IMR-90 (cell line): ENCODE measurements around the gene NALCN. TPM values are rescaled to one million over a fixed set of nuclear protein-coding genes. Genes with fewer than 3 reads are reported as not detected.
A peak's percentile ranks its signal among the peaks of the same experiment; 100 is the strongest.

Experiments
- ATAC-seq: fragments of 200-7000 bp; cut with Tn5 transposase; 2 replicates; pipeline ENCODE4 v1.9.1; 2020; ENCODE audit warnings: low read depth, mild to moderate bottlenecking, moderate library complexity
- BruUV-seq: library from RNA; stranded (reverse); fragments of 400-500 nt; replicated peaks from 2 replicates; lab custom pipeline; 2021; lab: Mats Ljungman, UMichigan
- CTCF ChIA-PET: fragments of 300-600 bp; formaldehyde crosslinking; extraction: SDS; loops from one replicate; lab custom pipeline; 2021; ENCODE audit warnings: antibody characterized with exemption; lab: Yijun Ruan, JAX
- POLR2A ChIA-PET: fragments of 300-600 bp; sonication (Branson Sonifier 250); formaldehyde crosslinking; loops from one replicate; lab custom pipeline; 2022; ENCODE audit warnings: antibody characterized with exemption; ENCODE audit not compliant: unreplicated experiment; lab: Charles Lee
- DNase-seq: peaks from one replicate; pipeline ENCODE4 v3.0.0; 2013
- H2AFZ ChIP-seq: replicated peaks from 2 replicates; pipeline ENCODE3; 2013; ENCODE audit warnings: low read length, mild to moderate bottlenecking; ENCODE audit not compliant: poor library complexity
- H2AK5ac ChIP-seq: 2 replicates; pipeline ENCODE4 v1.6.1; 2013; ENCODE audit warnings: low read depth, low read length, inconsistent platforms
- H2AK9ac ChIP-seq: replicated peaks from 2 replicates; pipeline ENCODE3; 2013; ENCODE audit warnings: mild to moderate bottlenecking, low read depth, low read length, moderate library complexity; ENCODE audit not compliant: poor library complexity
- H2BK120ac ChIP-seq: 2 replicates; pipeline ENCODE4 v1.6.1; 2013; ENCODE audit warnings: low read depth, low read length, inconsistent platforms
- H2BK15ac ChIP-seq: 3 replicates; pipeline ENCODE4 v1.6.1; 2013; ENCODE audit warnings: low read depth, low read length, inconsistent platforms
- H2BK20ac ChIP-seq: 2 replicates; pipeline ENCODE4 v1.6.1; 2013; ENCODE audit warnings: low read depth, mild to moderate bottlenecking, inconsistent platforms, low read length, moderate library complexity
- H2BK5ac ChIP-seq: 2 replicates; pipeline ENCODE4 v1.6.1; 2013; ENCODE audit warnings: mild to moderate bottlenecking, low read depth, low read length, inconsistent platforms; ENCODE audit not compliant: poor library complexity, severe bottlenecking
- H3K14ac ChIP-seq: replicated peaks from 2 replicates; pipeline ENCODE4 v1.6.1; 2013; ENCODE audit warnings: low read depth, low read length, inconsistent platforms
- H3K18ac ChIP-seq: 2 replicates; pipeline ENCODE4 v1.6.1; 2013; ENCODE audit warnings: low read depth, low read length, control low read depth
- H3K23ac ChIP-seq: 2 replicates; pipeline ENCODE4 v1.6.1; 2013; ENCODE audit warnings: low read depth, low read length, inconsistent platforms
- H3K27ac ChIP-seq: 2 replicates; pipeline ENCODE4 v1.5.1; 2013; ENCODE audit warnings: mild to moderate bottlenecking, control low read depth, low read length; ENCODE audit not compliant: insufficient read depth
- H3K27me3 ChIP-seq: 2 replicates; pipeline ENCODE4 v1.6.1; 2013; ENCODE audit warnings: low read length; ENCODE audit not compliant: control insufficient read depth, insufficient read depth
- H3K36me3 ChIP-seq: 2 replicates; pipeline ENCODE4 v1.6.1; 2013; ENCODE audit warnings: low read length, mixed read lengths; ENCODE audit not compliant: control insufficient read depth, insufficient read depth
- H3K4ac ChIP-seq: 2 replicates; pipeline ENCODE4 v1.6.1; 2013; ENCODE audit warnings: low read depth, low read length, inconsistent platforms
- H3K4me1 ChIP-seq: 2 replicates; pipeline ENCODE4 v1.6.1; 2013; ENCODE audit warnings: low read length, mixed read lengths; ENCODE audit not compliant: control insufficient read depth, insufficient read depth
- H3K4me2 ChIP-seq: 2 replicates; pipeline ENCODE4 v1.6.1; 2013; ENCODE audit warnings: low read depth, mild to moderate bottlenecking, control low read depth, low read length, moderate library complexity
- H3K4me3 ChIP-seq: 2 replicates; pipeline ENCODE4 v1.5.1; 2013; ENCODE audit warnings: low read depth, mild to moderate bottlenecking, control low read depth, low read length, moderate library complexity; ENCODE audit not compliant: insufficient read depth
- H3K56ac ChIP-seq: 2 replicates; pipeline ENCODE4 v1.6.1; 2013; ENCODE audit warnings: low read length, inconsistent platforms; ENCODE audit not compliant: insufficient read depth; ENCODE audit errors: extremely low read depth
- H3K79me1 ChIP-seq, 2 experiments: 2 replicates each; pipeline ENCODE4 v1.6.1; 2013; ENCODE audit warnings: low read length in 2 of 2, inconsistent platforms in 1 of 2, low read depth in 1 of 2
- H3K9ac ChIP-seq: 2 replicates; pipeline ENCODE4 v1.6.1; 2013; ENCODE audit warnings: low read depth, low read length, control low read depth
- H3K9me1 ChIP-seq: 2 replicates; pipeline ENCODE4 v1.6.1; 2013; ENCODE audit warnings: low read length, inconsistent platforms; ENCODE audit not compliant: insufficient read depth
- H3K9me3 ChIP-seq: 2 replicates; pipeline ENCODE4 v1.6.1; 2013; ENCODE audit warnings: low read length; ENCODE audit not compliant: control insufficient read depth, insufficient read depth
- H4K20me1 ChIP-seq: 2 replicates; pipeline ENCODE4 v1.6.1; 2013; ENCODE audit warnings: low read length, inconsistent platforms; ENCODE audit not compliant: insufficient read depth
- H4K5ac ChIP-seq: 2 replicates; pipeline ENCODE4 v1.6.1; 2013; ENCODE audit warnings: mild to moderate bottlenecking, low read depth, low read length, control low read depth
- H4K8ac ChIP-seq, 2 experiments: 2 replicates each; pipeline ENCODE4 v1.6.1; 2013; ENCODE audit warnings: low read depth in 2 of 2, low read length in 2 of 2, control low read depth in 1 of 2, inconsistent platforms in 1 of 2
- H4K91ac ChIP-seq: 2 replicates; pipeline ENCODE4 v1.6.1; 2013; ENCODE audit warnings: low read depth, low read length, inconsistent platforms; ENCODE audit not compliant: insufficient read depth
- USF2 ChIP-seq: fragments of 150-350 bp; IDR thresholded peaks from 2 replicates; pipeline ENCODE4 v1.6.1; 2017; ENCODE audit warnings: mild to moderate bottlenecking, antibody characterized with exemption, low read length, low read depth
- WGBS, 2 experiments: methylation state at CpG; one replicate each; pipeline versions ENCODE4 v1.1.5 to v1.1.7; 2013; ENCODE audit warnings: missing lambda C conversion rate in 2 of 2; ENCODE audit not compliant: insufficient read length in 1 of 2; ENCODE audit errors: extremely low coverage in 2 of 2; 5-methylcytosine and 5-hydroxymethylcytosine counted together
- dilution Hi-C: fragments of 300-500 bp; cut with HindIII; formaldehyde crosslinking; loops from one replicate; pipeline ENCODE4 v1.14.3; 2018; ENCODE audit warnings: low sequenced_read_pairs; ENCODE audit not compliant: unreplicated experiment
- in situ Hi-C: fragments of 300-500 bp; cut with MboI; formaldehyde crosslinking; loops from 3 replicates; pipeline ENCODE4 v1.14.3; 2019; ENCODE audit warnings: low sequenced_read_pairs, inconsistent platforms, mixed read lengths
- intact Hi-C: fragments of 100-400 bp; cut with micrococcal nuclease; formaldehyde crosslinking; loops from 2 replicates; pipeline ENCODE4 v1.10.0; 2022
- polyA plus RNA-seq, 3 experiments: library from polyadenylated mRNA; depleted of rRNA; stranded (reverse); fragments of >200 nt; gene quantifications; 2 replicates each; pipeline ENCODE4 v1.2.3, GENCODE V29; 2012; ENCODE audit warnings: low replicate concordance in 1 of 3
- total RNA-seq: library from RNA; depleted of rRNA; stranded (reverse); fragments of >200 nt; gene quantifications from 2 replicates; pipeline ENCODE4 v1.2.3, GENCODE V29; 2012

Gene NALCN
- total and polyA plus RNA-seq, 2 of the 4 experiments (the other 2 are of a cell fraction): 2.9 to 4.8 TPM

DNA sequence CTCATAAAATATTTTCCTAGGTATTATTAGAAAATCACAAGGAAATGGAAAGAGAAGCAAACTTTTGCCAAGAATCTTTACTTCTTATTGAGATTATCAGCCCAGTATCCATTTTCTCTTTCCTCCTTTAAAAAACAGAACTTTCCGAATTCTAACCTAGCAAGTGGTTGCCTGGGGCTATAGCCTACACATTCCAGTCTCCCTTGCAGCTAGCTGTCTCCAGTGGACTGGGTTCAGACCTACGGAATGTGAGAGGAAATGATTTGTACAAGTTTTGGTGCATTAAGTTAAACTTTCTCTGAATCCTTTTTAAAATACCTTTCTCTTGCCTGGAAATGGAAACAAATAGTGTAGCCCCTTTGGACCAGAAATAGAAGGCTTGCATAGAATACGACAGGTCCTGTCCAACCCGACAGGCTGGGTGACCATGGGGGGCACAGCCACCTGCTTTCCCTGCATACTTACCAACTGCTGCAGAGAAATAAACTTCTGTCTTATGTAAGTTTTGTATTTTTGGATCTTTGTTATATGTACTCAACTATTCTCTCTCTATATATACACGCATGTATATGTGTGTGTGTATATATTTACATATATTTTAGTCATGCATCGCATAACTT is 185.9 kb downstream of the NALCN start:
- no peaks in the 10 kb centered on the region for H3K79me1 ChIP-seq
- no peak overlapping the region for H4K5ac ChIP-seq
- no peaks in the 10 kb centered on the region for H3K36me3 ChIP-seq
- H3K14ac ChIP-seq: no peak overlapping the region
- H4K8ac ChIP-seq: no peak overlapping the region
- in situ Hi-C loops: no loop called here
- H3K9ac ChIP-seq: no peak overlapping the region
- H3K27me3 ChIP-seq: no peaks in the 10 kb centered on the region
- H2AFZ ChIP-seq: no peak overlapping the region
- no peaks in the 10 kb centered on the region for H4K20me1 ChIP-seq
- H3K4me3 ChIP-seq: no peak overlapping the region
- no peak overlapping the region for H2BK15ac ChIP-seq
- H2BK120ac ChIP-seq: no peak overlapping the region
- BruUV-seq: no TSS peak
- dilution Hi-C loops: no loop called here
- no peak overlapping the region for H3K27ac ChIP-seq
- H3K4me1 ChIP-seq: no peaks in the 10 kb centered on the region
- H3K9me3 ChIP-seq: no peaks in the 10 kb centered on the region
- no peak overlapping the region for H4K91ac ChIP-seq
- H3K23ac ChIP-seq: no peak overlapping the region
- no peak overlapping the region for H3K4me2 ChIP-seq
- peaks cover 2% of the 10 kb centered on the region; the same call in 1 of the 2 replicates for H3K9me1 ChIP-seq
- intact Hi-C loops: no loop called here
- ATAC-seq (no peak), DNase-seq (peak; percentile 15)
- no peak overlapping the region for H3K56ac ChIP-seq
- CTCF ChIA-PET: no interaction called here
- POLR2A ChIA-PET: no interaction called here
- no CpG with 5 or more reads among the region's 6 CpGs for WGBS, 2 experiments
- TF ChIP-seq USF2: no peak
- H2AK9ac ChIP-seq: no peak overlapping the region
- H2BK5ac ChIP-seq: no peak overlapping the region
- no peak overlapping the region for H2BK20ac ChIP-seq
- no peak overlapping the region for H3K4ac ChIP-seq
- H3K18ac ChIP-seq: no peak overlapping the region
- H2AK5ac ChIP-seq: no peak overlapping the region
